ENCODE data around the gene CDH4.
"Not testable (repeated sequence)": the region's sequence is repeated elsewhere in the genome, so short reads cannot be mapped to it uniquely, and the experiment has no call there.

DNA sequence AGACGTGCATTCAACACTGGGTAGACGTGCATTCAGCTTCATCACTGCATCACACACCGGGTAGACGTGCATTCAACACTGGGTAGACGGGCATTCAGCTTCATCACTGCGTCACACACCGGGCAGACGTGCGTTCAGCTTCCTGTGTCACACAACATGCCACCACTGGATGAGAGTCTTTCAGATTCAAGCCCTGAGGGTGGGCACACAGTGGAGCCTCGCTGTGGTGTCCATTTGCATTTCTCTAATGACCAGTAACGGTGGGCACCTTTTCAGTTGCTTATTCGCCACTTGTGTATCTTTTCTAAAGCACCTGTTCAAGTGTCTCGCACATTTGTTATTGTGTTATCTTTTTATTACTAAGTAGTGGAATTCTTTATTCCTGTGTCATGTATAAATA, 719.5 kb downstream of the CDH4 start:
- TF ChIP-seq, protein P1, sequence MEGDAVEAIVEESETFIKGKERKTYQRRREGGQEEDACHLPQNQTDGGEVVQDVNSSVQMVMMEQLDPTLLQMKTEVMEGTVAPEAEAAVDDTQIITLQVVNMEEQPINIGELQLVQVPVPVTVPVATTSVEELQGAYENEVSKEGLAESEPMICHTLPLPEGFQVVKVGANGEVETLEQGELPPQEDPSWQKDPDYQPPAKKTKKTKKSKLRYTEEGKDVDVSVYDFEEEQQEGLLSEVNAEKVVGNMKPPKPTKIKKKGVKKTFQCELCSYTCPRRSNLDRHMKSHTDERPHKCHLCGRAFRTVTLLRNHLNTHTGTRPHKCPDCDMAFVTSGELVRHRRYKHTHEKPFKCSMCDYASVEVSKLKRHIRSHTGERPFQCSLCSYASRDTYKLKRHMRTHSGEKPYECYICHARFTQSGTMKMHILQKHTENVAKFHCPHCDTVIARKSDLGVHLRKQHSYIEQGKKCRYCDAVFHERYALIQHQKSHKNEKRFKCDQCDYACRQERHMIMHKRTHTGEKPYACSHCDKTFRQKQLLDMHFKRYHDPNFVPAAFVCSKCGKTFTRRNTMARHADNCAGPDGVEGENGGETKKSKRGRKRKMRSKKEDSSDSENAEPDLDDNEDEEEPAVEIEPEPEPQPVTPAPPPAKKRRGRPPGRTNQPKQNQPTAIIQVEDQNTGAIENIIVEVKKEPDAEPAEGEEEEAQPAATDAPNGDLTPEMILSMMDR (IDR thresholded peaks at IDR 0.05; ENCODE audit: insufficient read depth, low read length): not testable (repeated sequence)
- not testable (repeated sequence) for TF ChIP-seq POLR2AphosphoS5 (IDR thresholded peaks at IDR 0.05; ENCODE audit: low read depth)
